ENCODE data around the gene POT1.
A peak's percentile ranks its signal among the peaks of the same experiment; 100 is the strongest.

The POT1 gene

DNA sequence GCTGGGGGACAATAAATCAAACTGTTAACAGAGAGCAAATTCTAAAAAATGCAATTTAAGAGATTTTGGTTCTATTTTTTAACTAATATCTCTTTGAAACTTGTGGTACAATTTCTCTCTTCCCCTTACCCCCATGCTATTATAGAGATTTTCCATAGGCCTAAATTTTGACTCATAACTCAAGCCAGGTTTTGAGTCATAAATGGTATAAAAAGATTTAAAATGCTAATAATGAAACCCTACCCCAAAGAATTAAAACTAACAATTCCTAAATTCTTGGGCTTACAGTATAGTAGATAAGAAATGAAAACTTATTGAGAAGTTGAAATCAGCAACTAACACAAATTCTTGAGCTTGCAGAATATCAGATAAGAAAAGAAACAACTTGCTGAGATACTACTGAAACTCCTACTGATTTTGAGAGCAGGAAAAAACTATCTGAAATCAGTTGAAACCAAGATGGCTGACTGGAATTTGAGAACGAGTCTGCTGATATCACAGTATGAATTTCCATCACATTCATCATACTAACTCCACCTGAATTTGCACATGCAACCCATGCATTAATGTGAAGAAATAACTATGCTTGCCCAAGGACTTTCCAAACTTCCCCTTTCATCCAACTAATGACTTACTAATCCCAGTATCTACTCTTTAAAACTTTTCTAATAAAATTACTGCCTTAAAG, 36.3 kb downstream of the POT1 start:
- Histone ChIP-seq H3K27me3 (replicated peaks; ENCODE audit: control insufficient read depth, insufficient read depth, low read length) (no peaks in the 10 kb centered on the region), H3K4me3 (replicated peaks; ENCODE audit: low read depth, low read length) (no peak overlapping the region), H3K36me3 (ENCODE audit: control insufficient read depth, insufficient read depth, low read length) (0 out of 2 replicates have a peak, but pooled peaks cover 2% of the 10 kb centered on the region)
- TF ChIP-seq, protein P1, sequence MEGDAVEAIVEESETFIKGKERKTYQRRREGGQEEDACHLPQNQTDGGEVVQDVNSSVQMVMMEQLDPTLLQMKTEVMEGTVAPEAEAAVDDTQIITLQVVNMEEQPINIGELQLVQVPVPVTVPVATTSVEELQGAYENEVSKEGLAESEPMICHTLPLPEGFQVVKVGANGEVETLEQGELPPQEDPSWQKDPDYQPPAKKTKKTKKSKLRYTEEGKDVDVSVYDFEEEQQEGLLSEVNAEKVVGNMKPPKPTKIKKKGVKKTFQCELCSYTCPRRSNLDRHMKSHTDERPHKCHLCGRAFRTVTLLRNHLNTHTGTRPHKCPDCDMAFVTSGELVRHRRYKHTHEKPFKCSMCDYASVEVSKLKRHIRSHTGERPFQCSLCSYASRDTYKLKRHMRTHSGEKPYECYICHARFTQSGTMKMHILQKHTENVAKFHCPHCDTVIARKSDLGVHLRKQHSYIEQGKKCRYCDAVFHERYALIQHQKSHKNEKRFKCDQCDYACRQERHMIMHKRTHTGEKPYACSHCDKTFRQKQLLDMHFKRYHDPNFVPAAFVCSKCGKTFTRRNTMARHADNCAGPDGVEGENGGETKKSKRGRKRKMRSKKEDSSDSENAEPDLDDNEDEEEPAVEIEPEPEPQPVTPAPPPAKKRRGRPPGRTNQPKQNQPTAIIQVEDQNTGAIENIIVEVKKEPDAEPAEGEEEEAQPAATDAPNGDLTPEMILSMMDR (IDR thresholded peaks at IDR 0.05; ENCODE audit: insufficient read depth, low read length, poor library complexity, severe bottlenecking) = no peak
- DNase-seq (ENCODE audit: extremely low read depth, insufficient read length) = peak; percentile 40

DNA sequence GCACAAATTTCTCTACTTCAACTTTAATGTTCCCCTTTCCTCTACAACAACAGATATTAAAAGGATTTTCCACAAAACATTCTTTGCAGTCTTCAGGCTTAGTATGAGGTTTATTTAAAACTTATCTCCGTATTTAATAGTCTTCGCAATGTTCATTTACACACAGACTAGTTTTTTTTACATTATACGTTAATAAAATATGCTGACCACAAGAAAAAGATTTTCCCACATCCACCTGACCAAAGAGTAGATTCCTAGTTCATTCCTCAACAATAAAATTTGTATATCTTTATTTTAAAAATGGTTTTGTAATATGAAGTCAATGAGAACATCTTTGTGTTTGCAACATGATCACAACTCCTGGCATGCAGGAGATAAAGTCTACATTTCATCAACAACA, 42.4 kb downstream of the POT1 start:
- 0 out of 2 replicates have a peak, but pooled peaks cover 2% of the 10 kb centered on the region for H3K36me3 ChIP-seq (ENCODE audit: control insufficient read depth, insufficient read depth, low read length)
- TF ChIP-seq, protein P1 (IDR thresholded peaks at IDR 0.05; ENCODE audit: insufficient read depth, low read length, poor library complexity, severe bottlenecking) = no peak
- no peak overlapping the region for H3K4me3 ChIP-seq (replicated peaks; ENCODE audit: low read depth, low read length)
- no peak for DNase-seq (ENCODE audit: extremely low read depth, insufficient read length)
- H3K27me3 ChIP-seq (replicated peaks; ENCODE audit: control insufficient read depth, insufficient read depth, low read length) = no peaks in the 10 kb centered on the region

DNA sequence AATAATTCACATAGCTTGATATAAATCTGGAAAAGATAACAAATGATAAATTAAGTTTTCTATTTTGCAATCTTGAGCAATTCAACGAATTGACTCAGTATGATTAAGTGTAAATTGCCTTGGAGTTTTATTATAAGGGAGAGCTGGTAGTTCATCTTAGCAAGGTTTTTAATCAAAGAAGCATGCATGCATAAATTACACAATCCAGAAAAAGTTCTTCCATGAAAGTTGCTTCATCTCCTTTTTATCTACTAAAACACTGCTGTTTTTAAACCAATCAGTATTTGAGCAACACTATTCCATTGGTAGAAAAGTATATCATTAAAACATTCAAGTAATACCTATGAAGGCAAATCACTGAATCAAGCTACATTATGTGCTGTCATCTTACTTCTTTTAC, 47.6 kb downstream of the POT1 start:
- DNase-seq (ENCODE audit: extremely low read depth, insufficient read length) = no peak
- Histone ChIP-seq H3K36me3 (ENCODE audit: control insufficient read depth, insufficient read depth, low read length) (no peaks in the 10 kb centered on the region), H3K4me3 (replicated peaks; ENCODE audit: low read depth, low read length) (no peak overlapping the region), H3K27me3 (replicated peaks; ENCODE audit: control insufficient read depth, insufficient read depth, low read length) (no peaks in the 10 kb centered on the region)
- TF ChIP-seq, protein P1 (IDR thresholded peaks at IDR 0.05; ENCODE audit: insufficient read depth, low read length, poor library complexity, severe bottlenecking) = no peak

DNA sequence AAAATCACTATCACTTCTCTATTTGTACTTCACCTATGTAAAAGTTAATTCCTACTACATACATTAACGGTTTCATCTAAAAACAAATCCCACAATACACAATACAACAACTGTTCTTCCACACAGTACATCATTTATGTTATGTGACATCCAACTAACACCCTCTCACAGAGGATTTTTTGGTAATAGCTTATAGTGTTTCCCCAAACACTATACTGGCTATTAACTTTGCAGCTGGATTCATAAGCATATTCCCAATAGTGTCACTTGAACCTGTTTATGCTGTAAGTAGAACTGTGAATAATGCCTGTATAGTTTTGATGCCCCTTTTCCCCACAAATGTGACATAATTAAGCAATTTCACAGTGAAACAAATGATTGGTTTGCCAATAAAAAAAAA, 49.9 kb downstream of the POT1 start:
- Histone ChIP-seq H3K36me3 (ENCODE audit: control insufficient read depth, insufficient read depth, low read length) (no peaks in the 10 kb centered on the region), H3K27me3 (replicated peaks; ENCODE audit: control insufficient read depth, insufficient read depth, low read length) (no peaks in the 10 kb centered on the region), H3K4me3 (replicated peaks; ENCODE audit: low read depth, low read length) (no peak overlapping the region)
- TF ChIP-seq, protein P1 (IDR thresholded peaks at IDR 0.05; ENCODE audit: insufficient read depth, low read length, poor library complexity, severe bottlenecking) = no peak
- DNase-seq (ENCODE audit: extremely low read depth, insufficient read length) = no peak

DNA sequence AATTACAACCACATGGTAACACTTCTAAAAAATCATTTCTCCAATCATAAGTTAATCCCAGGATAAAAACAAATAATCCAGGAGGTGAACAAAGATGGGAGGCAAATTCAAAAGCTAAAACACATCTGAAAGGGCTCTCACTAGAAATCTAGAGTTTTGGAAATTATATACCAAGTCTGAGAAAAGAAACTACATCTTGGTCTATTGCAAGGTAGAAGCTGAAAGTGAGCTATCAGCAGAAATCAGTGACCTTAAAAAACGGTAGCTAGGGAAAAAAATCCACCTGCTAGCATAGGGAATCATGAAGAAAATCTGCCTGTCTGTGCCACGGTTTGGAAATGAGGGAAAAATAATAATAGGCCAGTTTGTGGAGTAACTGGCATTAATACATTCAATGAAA, 50.5 kb downstream of the POT1 start:
- Histone ChIP-seq H3K4me3 (replicated peaks; ENCODE audit: low read depth, low read length) (no peak overlapping the region), H3K27me3 (replicated peaks; ENCODE audit: control insufficient read depth, insufficient read depth, low read length) (no peaks in the 10 kb centered on the region), H3K36me3 (ENCODE audit: control insufficient read depth, insufficient read depth, low read length) (no peaks in the 10 kb centered on the region)
- TF ChIP-seq, protein P1 (IDR thresholded peaks at IDR 0.05; ENCODE audit: insufficient read depth, low read length, poor library complexity, severe bottlenecking) = no peak
- DNase-seq (ENCODE audit: extremely low read depth, insufficient read length) = no peak

Measured in GM06990 (cell line).